Smooth muscle cell (in vitro differentiated cells): Measurements from ENCODE around the gene CEP128. TPM values are rescaled to one million over a fixed set of nuclear protein-coding genes. Genes with fewer than 3 reads are reported as not detected.
"Not testable (repeated sequence)": the region's sequence is repeated elsewhere in the genome, so short reads cannot be mapped to it uniquely, and the experiment has no call there.

ENCODE experiments used
- DNase-seq: peaks from one replicate; lab custom pipeline; 2025; ENCODE audit not compliant: unreplicated experiment; lab: John Stamatoyannopoulos, UW
- H2AFZ ChIP-seq: fragments of 200-600 bp; sonication (generic); 2 replicates; pipeline ENCODE4 v1.6.0; 2016; ENCODE audit warnings: antibody characterized with exemption, low read depth, mild to moderate bottlenecking
- H3F3A ChIP-seq: fragments of 200-600 bp; sonication (generic); 2 replicates; pipeline ENCODE4 v1.6.0; 2017; ENCODE audit warnings: antibody characterized with exemption, low read depth
- H3K27ac ChIP-seq: fragments of 200-600 bp; sonication (generic); 2 replicates; pipeline ENCODE4 v1.5.1; 2016; ENCODE audit warnings: low read depth, mild to moderate bottlenecking
- H3K27me3 ChIP-seq: fragments of 200-600 bp; sonication (generic); 2 replicates; pipeline ENCODE4 v1.6.1; 2016; ENCODE audit warnings: low read depth, mild to moderate bottlenecking
- H3K36me3 ChIP-seq: fragments of 200-600 bp; sonication (generic); 2 replicates; pipeline ENCODE4 v1.5.1; 2016; ENCODE audit warnings: low read depth
- H3K4me1 ChIP-seq: fragments of 200-600 bp; sonication (generic); 2 replicates; pipeline ENCODE4 v1.5.1; 2016; ENCODE audit warnings: low read depth
- H3K4me2 ChIP-seq: fragments of 200-600 bp; sonication (generic); 2 replicates; pipeline ENCODE4 v1.6.0; 2016; ENCODE audit warnings: mild to moderate bottlenecking
- H3K4me3 ChIP-seq: fragments of 200-600 bp; sonication (generic); 2 replicates; pipeline ENCODE4 v1.5.1; 2016; ENCODE audit warnings: mild to moderate bottlenecking
- H3K79me2 ChIP-seq: fragments of 200-600 bp; sonication (generic); 2 replicates; pipeline ENCODE4 v1.6.0; 2016; ENCODE audit warnings: low read depth, mild to moderate bottlenecking
- H3K9ac ChIP-seq: fragments of 200-600 bp; sonication (generic); 2 replicates; pipeline ENCODE4 v1.6.0; 2016; ENCODE audit warnings: low read depth
- H3K9me3 ChIP-seq: fragments of 200-600 bp; sonication (generic); replicated peaks from 2 replicates; pipeline ENCODE4 v1.5.1; 2016; ENCODE audit warnings: low read depth
- H4K20me1 ChIP-seq: fragments of 200-600 bp; sonication (generic); 2 replicates; pipeline ENCODE4 v1.6.0; 2016; ENCODE audit warnings: low read depth
- CTCF ChIP-seq: fragments of 200-600 bp; sonication (generic); IDR thresholded peaks from 2 replicates; pipeline ENCODE4 v1.5.1; 2017; ENCODE audit warnings: borderline replicate concordance, mild to moderate bottlenecking, antibody characterized with exemption; ENCODE audit not compliant: insufficient read depth, poor library complexity, severe bottlenecking
- WGBS: methylation state at CpG from one replicate; pipeline ENCODE4 v1.1.7; 2016; ENCODE audit warnings: low lambda C conversion rate; 5-methylcytosine and 5-hydroxymethylcytosine counted together
- polyA plus RNA-seq: library from polyadenylated mRNA; unstranded; fragments of >200 nt; fragmentation: Nextera tagmentation; extraction: Ambion mirVana; gene quantifications from 2 replicates; pipeline ENCODE4 v1.2.1, GENCODE V29; 2016
- total RNA-seq: library from RNA; depleted of rRNA; stranded (reverse); fragments of >200 nt; gene quantifications from 2 replicates; pipeline ENCODE4 v1.2.3, GENCODE V29; 2014

CEP128 gene
- total and polyA plus RNA-seq, 2 experiments from 2014 or later, result 2.7 to 4.4 TPM

GRCh38 chr14:80919622-80920021 lies 21.9 kb downstream of the CEP128 start:
- Histone ChIP-seq H4K20me1 (no peaks in the 10 kb centered on the region), H2AFZ (no peak overlapping the region), H3K4me1 (no peaks in the 10 kb centered on the region), H3K9ac (no peak overlapping the region), H3K4me3 (no peak overlapping the region), H3K27me3 (no peaks in the 10 kb centered on the region), H3K9me3 (no peaks in the 10 kb centered on the region), H3K4me2 (no peak overlapping the region), H3K79me2 (no peaks in the 10 kb centered on the region), H3F3A (no peaks in the 10 kb centered on the region), H3K27ac (no peak overlapping the region), H3K36me3 (no peaks in the 10 kb centered on the region)
- no peak for DNase-seq
- 94% methylated on average over 3 of the region's 3 CpGs for WGBS
- TF ChIP-seq CTCF, result no peak

- not testable (repeated sequence) for H3K27me3 ChIP-seq, H3K4me3 ChIP-seq, H3K36me3 ChIP-seq, H4K20me1 ChIP-seq, H3F3A ChIP-seq, DNase-seq, H3K27ac ChIP-seq, H3K4me2 ChIP-seq, H3K9ac ChIP-seq, H3K9me3 ChIP-seq, H2AFZ ChIP-seq, H3K79me2 ChIP-seq, H3K4me1 ChIP-seq
- WGBS, result 86% methylated on average over 11 of the region's 11 CpGs
Measured at GRCh38 chr14:80912013-80912412, 29.5 kb downstream of the CEP128 start.

- TF ChIP-seq CTCF, result no peak
- H3K4me3 ChIP-seq, result no peak overlapping the region
- H3K4me2 ChIP-seq, result no peak overlapping the region
- no peaks in the 10 kb centered on the region for H3K9me3 ChIP-seq
- no peaks in the 10 kb centered on the region for H4K20me1 ChIP-seq
- 93% methylated on average over 4 of the region's 4 CpGs for WGBS
- H3K79me2 ChIP-seq, result no peaks in the 10 kb centered on the region
- H3K27ac ChIP-seq, result no peak overlapping the region
- no peak for DNase-seq
- no peak overlapping the region for H3K9ac ChIP-seq
- H3K36me3 ChIP-seq, result no peaks in the 10 kb centered on the region
- H3K27me3 ChIP-seq, result no peaks in the 10 kb centered on the region
- no peaks in the 10 kb centered on the region for H3F3A ChIP-seq
- peaks cover 8% of the 10 kb centered on the region for H3K4me1 ChIP-seq
- H2AFZ ChIP-seq, result no peak overlapping the region
Measured at GRCh38 chr14:80906946-80907345, 34.6 kb downstream of the CEP128 start.

- H3K27ac ChIP-seq, result no peak overlapping the region
- no peak overlapping the region for H2AFZ ChIP-seq
- H3K27me3 ChIP-seq, result no peaks in the 10 kb centered on the region
- DNase-seq, result no peak
- no peaks in the 10 kb centered on the region for H4K20me1 ChIP-seq
- no peak overlapping the region for H3K9ac ChIP-seq
- no peak for TF ChIP-seq CTCF
- H3F3A ChIP-seq, result no peaks in the 10 kb centered on the region
- 37% methylated on average over 1 of the region's 1 CpG for WGBS
- H3K4me3 ChIP-seq, result no peak overlapping the region
- H3K79me2 ChIP-seq, result no peaks in the 10 kb centered on the region
- no peak overlapping the region for H3K4me2 ChIP-seq
- peaks cover 8% of the 10 kb centered on the region for H3K4me1 ChIP-seq
- H3K9me3 ChIP-seq, result no peaks in the 10 kb centered on the region
- H3K36me3 ChIP-seq, result no peaks in the 10 kb centered on the region
Measured at GRCh38 chr14:80906336-80906735, 35.2 kb downstream of the CEP128 start.
